Fibroblast of skin of left biceps (primary cell): ENCODE data around the gene NOD1.

ENCODE experiments used
- DNase-seq, 2 experiments: peaks; one replicate each; pipeline ENCODE4 v3.0.0-alpha.2; 2013; ENCODE audit warnings: low read depth in 2 of 2

The NOD1 gene

DNA sequence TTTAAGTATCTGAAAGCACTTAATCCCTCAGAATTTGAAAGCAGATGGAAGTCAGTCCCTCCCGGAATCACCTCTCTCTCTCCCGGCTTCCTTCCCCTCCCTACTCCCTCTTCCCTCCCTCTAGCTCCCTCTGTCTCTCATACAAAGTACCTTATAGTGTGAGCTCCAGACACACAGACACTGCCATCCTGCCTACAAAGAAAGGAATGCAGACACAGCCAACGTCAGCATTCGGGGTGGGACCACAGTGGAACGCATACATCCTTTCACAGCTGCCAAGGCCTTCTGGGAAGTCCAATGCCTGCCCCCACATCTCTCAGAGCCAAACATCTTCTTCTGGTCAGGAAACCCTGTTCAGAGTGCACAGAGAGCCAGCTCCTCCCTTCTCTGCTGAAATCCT is 9.3 kb downstream of the NOD1 start:
- DNase-seq: peak; percentile 97 to 98

DNA sequence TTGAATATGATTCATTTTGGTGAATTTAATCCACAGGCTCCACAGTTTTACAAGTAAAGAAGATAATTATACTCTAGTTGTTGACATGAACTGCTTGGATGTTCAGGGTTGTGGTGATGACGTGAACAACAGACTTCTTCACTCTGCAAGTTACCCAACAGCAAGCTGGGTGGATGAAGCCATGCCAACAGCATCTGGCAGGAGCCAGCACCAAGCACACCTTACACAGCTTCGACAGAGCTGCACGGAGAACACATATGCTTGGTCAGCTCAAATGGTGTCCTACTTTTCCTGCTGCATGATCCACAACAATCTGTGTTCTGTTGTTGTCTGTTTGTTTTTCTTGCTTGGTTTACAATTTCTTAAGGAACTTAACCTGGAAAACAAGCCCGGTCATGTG is 9.8 kb downstream of the NOD1 start:
- no peak for DNase-seq

DNA sequence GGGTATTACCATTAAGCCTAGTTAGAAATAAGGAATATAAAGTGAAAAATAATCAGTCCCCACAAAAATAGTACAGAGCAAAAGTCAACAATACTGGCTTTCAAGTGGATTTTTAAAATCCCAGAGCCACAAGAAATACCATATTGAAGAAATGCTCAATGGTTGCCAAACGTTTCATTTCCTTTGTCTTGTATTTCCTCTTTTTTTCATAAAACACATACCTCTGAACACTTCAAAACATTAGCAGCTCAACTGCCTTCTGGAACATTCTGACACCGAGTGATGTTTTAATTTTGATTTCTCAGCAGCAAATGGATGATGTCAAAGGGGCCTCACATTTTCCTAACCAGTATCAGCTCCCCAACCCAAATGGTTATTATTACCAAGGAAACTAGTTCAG is 10.5 kb downstream of the NOD1 start:
- DNase-seq: no peak

GRCh38 chr7:30467271-30467670 is 11.3 kb downstream of the NOD1 start:
- no peak for DNase-seq

- no peak for DNase-seq
Measured at GRCh38 chr7:30466266-30466665, 12.3 kb downstream of the NOD1 start.

- no peak for DNase-seq
Measured at GRCh38 chr7:30465811-30466180, 12.8 kb downstream of the NOD1 start.

DNA sequence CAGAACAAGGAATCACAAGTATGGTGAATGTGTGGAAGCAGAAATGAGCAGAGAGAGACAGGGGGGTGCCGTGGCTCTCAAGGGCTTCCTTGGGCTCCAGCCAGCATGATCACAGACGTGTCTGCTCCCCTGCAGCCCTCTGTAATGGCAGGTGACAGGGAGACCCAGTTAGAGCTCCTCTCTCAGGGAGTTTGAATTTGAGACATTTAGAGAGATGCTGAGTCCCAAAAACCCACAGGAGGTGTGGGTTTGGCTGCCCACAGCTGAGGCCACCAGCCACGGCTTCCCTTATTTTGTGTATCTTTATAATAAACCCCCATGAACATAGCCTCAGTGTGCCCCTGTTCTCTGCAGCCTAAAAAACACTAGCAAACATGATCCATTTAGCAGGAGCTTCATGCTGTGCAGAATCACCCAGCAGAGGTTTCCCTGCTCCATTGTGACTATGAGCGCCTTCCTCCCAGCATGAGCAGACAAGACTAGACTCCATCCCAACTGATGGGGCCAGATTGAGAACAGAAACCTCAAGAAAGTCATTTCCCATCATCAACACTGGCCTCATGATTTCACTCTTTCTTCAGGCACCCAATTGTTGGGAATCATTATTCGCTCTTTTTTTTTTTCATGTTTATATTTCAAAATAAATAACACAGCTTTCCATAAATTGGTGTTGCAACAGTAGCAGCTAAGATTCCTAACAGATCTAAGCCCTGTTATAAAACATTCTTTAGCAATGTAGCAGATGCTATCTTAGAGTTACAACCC is 13.4 kb downstream of the NOD1 start:
- peak in 1 of 2 experiments; percentile 35 for DNase-seq

DNA sequence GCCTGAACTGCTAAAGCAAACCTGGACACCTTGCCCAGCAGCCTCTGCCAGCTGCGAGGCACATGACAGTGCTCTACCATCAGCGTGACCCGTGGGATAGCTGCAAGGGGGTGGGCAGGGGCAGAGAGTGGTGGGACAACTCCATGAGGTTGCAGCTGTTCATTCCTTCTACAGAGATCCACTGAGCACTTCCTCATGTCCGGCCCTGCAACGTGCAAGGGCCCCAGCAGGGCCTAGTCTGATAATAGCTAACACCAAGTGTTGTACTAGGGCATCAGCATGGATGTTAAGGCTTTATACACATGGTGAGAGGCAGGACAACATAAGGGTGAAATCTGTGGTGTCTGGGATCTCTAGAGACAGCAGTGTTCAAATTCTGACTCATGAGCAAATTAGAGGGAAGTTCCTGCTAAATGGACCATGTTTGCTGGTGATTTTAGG is 14.3 kb downstream of the NOD1 start:
- no peak for DNase-seq

GRCh38 chr7:30463405-30464145 is 15.0 kb downstream of the NOD1 start:
- DNase-seq: no peak

GRCh38 chr7:30462179-30462578 is 16.4 kb downstream of the NOD1 start:
- no peak for DNase-seq

GRCh38 chr7:30460246-30460633 is 18.3 kb downstream of the NOD1 start:
- DNase-seq: no peak

GRCh38 chr7:30459591-30460245 is 18.9 kb downstream of the NOD1 start:
- DNase-seq: peak; percentile 95 to 97

GRCh38 chr7:30458311-30458710 is 20.3 kb downstream of the NOD1 start:
- DNase-seq: no peak

- DNase-seq: no peak
Measured at GRCh38 chr7:30453921-30454320, 24.7 kb downstream of the NOD1 start.

GRCh38 chr7:30453016-30453415 is 25.6 kb downstream of the NOD1 start:
- DNase-seq: no peak

DNA sequence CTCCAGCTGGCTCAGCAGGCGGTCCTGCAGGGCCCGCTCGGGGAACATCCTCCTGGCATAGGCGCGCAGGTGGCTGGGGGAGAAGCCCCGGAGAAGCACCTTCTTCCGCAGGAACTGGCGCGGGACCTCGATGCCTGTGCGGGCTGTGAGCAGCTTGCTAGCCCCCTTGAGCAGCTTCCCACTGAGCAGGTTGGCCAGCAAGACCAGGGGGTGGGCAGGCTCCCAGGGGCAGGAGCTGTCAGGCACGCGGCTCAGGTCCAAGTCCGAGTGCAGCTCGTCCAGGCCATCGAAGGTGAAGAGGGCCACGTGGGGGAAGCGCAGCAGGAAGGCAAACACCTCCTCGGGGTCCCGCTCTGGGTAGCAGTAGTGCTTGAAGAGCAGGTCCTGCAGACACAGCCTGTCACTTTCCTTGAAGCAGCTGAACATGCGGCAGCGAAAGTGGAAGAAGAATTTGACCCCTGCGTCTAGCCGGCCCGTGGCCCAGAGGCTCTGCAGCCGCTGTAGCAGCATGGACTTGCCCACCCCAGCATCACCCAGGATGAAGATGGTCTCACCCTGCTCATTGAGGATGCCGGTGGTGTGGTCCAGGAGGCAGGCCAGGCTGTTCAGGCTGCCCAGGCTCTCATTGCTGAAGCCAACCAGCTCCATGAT is 26.2 kb downstream of the NOD1 start:
- DNase-seq: no peak

GRCh38 chr7:30451539-30452279 is 26.9 kb downstream of the NOD1 start:
- no peak for DNase-seq

- no peak for DNase-seq
Measured at GRCh38 chr7:30450983-30451497, 27.5 kb downstream of the NOD1 start.

GRCh38 chr7:30450240-30450982 is 28.2 kb downstream of the NOD1 start:
- DNase-seq: no peak

DNA sequence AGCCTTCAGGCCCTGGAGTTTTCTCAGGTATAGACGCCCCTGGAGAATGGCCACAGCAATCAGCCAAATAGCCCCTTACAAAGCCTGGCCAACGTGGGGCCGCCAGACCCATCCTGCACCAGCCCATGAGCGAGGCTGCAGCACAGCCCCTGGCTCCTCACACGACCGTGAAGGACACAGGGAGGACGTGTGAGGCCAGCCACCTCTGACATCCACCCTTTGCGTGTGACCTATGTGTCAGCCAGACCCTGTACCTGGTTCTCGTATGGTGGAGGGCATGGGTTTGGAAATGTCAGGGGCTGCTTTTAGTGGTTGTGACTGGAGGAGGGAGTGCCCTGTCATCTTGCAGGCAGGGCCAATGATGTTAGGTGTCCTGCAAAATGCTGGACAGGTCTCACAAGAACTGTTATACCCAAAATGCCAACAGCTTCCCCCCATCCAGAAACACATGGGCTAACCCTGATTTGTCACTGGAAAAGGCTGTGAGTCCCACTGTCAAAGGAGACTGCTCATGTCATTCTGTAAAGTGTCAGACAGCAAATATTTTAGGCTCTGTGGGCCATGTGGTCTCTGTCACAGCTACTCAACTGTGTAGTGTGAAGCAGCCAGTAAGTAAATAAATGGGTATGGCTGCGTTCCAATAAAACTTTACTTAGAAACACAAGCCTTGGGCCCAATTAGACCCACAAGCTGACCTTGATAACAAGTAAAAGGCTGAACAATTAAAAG is 30.0 kb downstream of the NOD1 start:
- no peak for DNase-seq
